OCI-LY7 (cell line): ENCODE data around the gene SLC38A4.

Experiments used
- EZH2phosphoT487 ChIP-seq: fragments of 200-600 bp; sonication (generic); IDR thresholded peaks from 2 replicates; pipeline ENCODE4 v1.6.1; 2018; ENCODE audit warnings: low read depth, borderline replicate concordance, mild to moderate bottlenecking, mixed run types, antibody characterized with exemption, low read length, moderate library complexity, mixed read lengths
- TF ChIP-seq, protein P1 (sequence below): fragments of 200-600 bp; sonication (generic); conservative IDR thresholded peaks from 2 replicates; pipeline ENCODE4 v1.5.1; 2014; ENCODE audit warnings: mild to moderate bottlenecking, antibody characterized with exemption, low read length, moderate library complexity, mixed read lengths

DNA sequence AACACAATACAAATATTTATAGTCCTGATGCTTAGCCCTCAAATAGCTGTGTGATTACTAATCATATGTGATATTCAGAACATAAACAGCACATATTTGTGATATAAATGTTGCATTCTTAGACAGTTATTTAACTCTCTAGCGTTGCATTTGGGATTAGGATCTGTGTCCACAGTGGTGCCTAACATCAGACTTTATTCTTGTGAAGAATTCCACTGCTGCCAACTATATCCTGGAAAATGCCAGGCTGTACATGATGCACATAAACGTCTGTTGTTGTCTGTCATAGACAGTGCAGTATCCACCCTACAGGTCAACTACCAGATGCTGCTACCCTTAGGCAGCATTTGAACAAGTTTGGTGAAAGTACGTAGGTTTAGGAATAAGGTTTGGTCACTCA lies 39.0 kb downstream of the SLC38A4 start:
- TF ChIP-seq, protein P1, sequence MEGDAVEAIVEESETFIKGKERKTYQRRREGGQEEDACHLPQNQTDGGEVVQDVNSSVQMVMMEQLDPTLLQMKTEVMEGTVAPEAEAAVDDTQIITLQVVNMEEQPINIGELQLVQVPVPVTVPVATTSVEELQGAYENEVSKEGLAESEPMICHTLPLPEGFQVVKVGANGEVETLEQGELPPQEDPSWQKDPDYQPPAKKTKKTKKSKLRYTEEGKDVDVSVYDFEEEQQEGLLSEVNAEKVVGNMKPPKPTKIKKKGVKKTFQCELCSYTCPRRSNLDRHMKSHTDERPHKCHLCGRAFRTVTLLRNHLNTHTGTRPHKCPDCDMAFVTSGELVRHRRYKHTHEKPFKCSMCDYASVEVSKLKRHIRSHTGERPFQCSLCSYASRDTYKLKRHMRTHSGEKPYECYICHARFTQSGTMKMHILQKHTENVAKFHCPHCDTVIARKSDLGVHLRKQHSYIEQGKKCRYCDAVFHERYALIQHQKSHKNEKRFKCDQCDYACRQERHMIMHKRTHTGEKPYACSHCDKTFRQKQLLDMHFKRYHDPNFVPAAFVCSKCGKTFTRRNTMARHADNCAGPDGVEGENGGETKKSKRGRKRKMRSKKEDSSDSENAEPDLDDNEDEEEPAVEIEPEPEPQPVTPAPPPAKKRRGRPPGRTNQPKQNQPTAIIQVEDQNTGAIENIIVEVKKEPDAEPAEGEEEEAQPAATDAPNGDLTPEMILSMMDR: no peak
- no peak for TF ChIP-seq EZH2phosphoT487
